ENCODE results near the gene NCK2. TPM values are rescaled to one million over a fixed set of nuclear protein-coding genes. Genes with fewer than 3 reads are reported as not detected.

The NCK2 gene
- total and polyA plus RNA-seq, 2 experiments from 2014 or later, result 55.0 to 65.9 TPM

DNA sequence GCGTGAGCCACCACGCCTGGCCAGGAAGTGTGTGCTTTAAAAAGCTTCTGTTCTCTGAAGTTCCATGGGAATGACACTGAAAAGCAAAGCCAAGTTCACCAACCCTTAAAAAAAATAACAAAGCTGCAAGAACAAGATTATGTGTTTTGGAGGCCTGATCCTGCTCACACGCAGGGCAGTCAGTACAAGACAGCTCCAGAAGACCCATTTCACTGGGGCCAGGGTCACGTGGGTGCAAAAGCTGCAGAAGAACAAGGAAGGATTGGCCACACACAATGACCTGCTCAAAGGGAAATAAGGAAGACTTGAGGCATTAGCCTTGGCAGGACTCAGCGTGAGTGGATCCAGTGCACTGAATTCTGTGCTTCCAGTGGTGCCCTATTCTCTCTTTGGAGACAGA, 187.9 kb downstream of the NCK2 start:
- Histone ChIP-seq H3K4me3 (no peak overlapping the region), H3K4me1 (ENCODE audit: low read depth) (no peaks in the 10 kb centered on the region), H3K36me3 (no peaks in the 10 kb centered on the region), H3K27ac (no peak overlapping the region), H3K9me3 (ENCODE audit: low read depth) (no peaks in the 10 kb centered on the region), H3K27me3 (no peaks in the 10 kb centered on the region)
- no peak for DNase-seq (ENCODE audit: low read depth in 1 of 2, low spot score in 1 of 2)
- TF ChIP-seq, protein P1, sequence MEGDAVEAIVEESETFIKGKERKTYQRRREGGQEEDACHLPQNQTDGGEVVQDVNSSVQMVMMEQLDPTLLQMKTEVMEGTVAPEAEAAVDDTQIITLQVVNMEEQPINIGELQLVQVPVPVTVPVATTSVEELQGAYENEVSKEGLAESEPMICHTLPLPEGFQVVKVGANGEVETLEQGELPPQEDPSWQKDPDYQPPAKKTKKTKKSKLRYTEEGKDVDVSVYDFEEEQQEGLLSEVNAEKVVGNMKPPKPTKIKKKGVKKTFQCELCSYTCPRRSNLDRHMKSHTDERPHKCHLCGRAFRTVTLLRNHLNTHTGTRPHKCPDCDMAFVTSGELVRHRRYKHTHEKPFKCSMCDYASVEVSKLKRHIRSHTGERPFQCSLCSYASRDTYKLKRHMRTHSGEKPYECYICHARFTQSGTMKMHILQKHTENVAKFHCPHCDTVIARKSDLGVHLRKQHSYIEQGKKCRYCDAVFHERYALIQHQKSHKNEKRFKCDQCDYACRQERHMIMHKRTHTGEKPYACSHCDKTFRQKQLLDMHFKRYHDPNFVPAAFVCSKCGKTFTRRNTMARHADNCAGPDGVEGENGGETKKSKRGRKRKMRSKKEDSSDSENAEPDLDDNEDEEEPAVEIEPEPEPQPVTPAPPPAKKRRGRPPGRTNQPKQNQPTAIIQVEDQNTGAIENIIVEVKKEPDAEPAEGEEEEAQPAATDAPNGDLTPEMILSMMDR (IDR thresholded peaks at IDR 0.05; ENCODE audit: low read depth, low read length), result no peak

GRCh38 chr2:105933906-105934305, 189.2 kb downstream of the NCK2 start:
- no peaks in the 10 kb centered on the region for H3K36me3 ChIP-seq
- no peaks in the 10 kb centered on the region for H3K4me1 ChIP-seq (ENCODE audit: low read depth)
- H3K9me3 ChIP-seq (ENCODE audit: low read depth), result no peaks in the 10 kb centered on the region
- no peaks in the 10 kb centered on the region for H3K27me3 ChIP-seq
- no peak overlapping the region for H3K27ac ChIP-seq
- no peak overlapping the region for H3K4me3 ChIP-seq
- TF ChIP-seq, protein P1 (IDR thresholded peaks at IDR 0.05; ENCODE audit: low read depth, low read length), result no peak
- no peak for DNase-seq (ENCODE audit: low read depth in 1 of 2, low spot score in 1 of 2)

DNA sequence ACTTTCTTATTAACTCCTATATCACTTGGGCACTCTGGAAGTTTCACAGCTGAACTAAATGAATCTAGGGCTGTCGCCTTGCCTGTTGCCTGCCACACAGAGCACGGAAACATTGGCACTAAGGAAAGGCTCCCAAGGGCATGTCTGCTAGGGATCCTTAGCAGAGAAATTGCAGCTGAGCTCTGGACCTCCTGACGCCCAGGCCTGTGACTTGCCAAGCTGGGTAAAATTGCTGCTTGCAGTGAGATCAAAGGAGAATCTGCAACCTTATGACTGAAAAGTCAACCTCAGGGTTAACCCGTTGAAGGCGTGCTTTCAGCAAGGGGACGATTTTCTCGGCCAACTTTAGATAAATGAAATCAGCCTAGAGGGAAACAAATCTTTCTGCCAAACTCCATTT, 189.8 kb downstream of the NCK2 start:
- Histone ChIP-seq H3K27me3 (no peaks in the 10 kb centered on the region), H3K4me1 (ENCODE audit: low read depth) (no peaks in the 10 kb centered on the region), H3K27ac (no peak overlapping the region), H3K9me3 (ENCODE audit: low read depth) (no peaks in the 10 kb centered on the region), H3K36me3 (no peaks in the 10 kb centered on the region), H3K4me3 (no peak overlapping the region)
- peak in 1 of 2 donors; percentile 16 for DNase-seq (ENCODE audit: low read depth in 1 of 2, low spot score in 1 of 2)
- TF ChIP-seq, protein P1 (IDR thresholded peaks at IDR 0.05; ENCODE audit: low read depth, low read length), result no peak

DNA sequence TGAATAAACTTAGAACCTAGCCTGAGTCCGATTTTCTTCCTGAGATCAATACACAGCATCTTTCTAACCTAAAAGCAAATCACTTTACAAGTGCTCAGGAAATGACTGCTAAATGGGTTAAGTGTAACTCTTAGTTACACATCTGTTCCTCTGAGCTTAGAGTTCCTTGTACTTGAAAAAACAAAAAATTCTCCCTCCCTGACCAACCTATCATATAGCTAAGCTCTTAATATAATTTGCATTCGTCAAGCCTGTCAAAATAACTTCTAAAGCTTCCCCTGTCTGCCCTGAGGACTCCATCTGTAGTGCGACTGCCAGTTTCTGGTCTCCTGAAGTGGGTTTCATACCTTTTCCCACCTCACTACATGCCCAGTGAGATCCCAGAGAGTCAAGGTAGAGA, 190.4 kb downstream of the NCK2 start:
- Histone ChIP-seq H3K27me3 (no peaks in the 10 kb centered on the region), H3K4me3 (no peak overlapping the region), H3K4me1 (ENCODE audit: low read depth) (no peaks in the 10 kb centered on the region), H3K9me3 (ENCODE audit: low read depth) (no peaks in the 10 kb centered on the region), H3K27ac (no peak overlapping the region), H3K36me3 (no peaks in the 10 kb centered on the region)
- TF ChIP-seq, protein P1 (IDR thresholded peaks at IDR 0.05; ENCODE audit: low read depth, low read length), result no peak
- DNase-seq (ENCODE audit: low read depth in 1 of 2, low spot score in 1 of 2), result no peak

DNA sequence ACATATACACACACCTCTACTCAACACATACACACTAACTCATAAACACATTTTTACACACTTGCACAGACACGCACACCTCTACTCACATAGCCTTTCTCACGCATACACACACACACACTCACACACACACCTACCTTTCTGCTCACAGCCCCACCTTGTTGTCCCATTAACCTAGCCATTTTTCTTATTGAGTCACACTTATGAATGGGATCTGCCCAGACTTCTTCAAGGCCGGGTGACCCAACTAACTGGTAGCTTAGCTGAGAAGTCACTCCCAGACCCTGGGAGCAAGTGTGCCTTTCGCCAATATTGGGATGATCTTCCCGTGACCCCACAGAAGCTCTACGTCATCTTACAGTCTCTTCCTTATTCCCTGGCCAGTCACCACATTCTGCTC, 192.2 kb downstream of the NCK2 start:
- no peak overlapping the region for H3K4me3 ChIP-seq
- DNase-seq (ENCODE audit: low read depth in 1 of 2, low spot score in 1 of 2), result no peak
- H3K36me3 ChIP-seq, result no peaks in the 10 kb centered on the region
- H3K9me3 ChIP-seq (ENCODE audit: low read depth), result no peaks in the 10 kb centered on the region
- TF ChIP-seq, protein P1 (IDR thresholded peaks at IDR 0.05; ENCODE audit: low read depth, low read length), result no peak
- no peaks in the 10 kb centered on the region for H3K27me3 ChIP-seq
- no peak overlapping the region for H3K27ac ChIP-seq
- H3K4me1 ChIP-seq (ENCODE audit: low read depth), result no peaks in the 10 kb centered on the region
